Aorta (tissue), 5 donors: ENCODE results near the gene OXSR1. TPM values are rescaled to one million over a fixed set of nuclear protein-coding genes. Genes with fewer than 3 reads are reported as not detected.
A peak's percentile ranks its signal among the peaks of the same experiment; 100 is the strongest.

Source experiments
- ATAC-seq: fragments of 200-7000 bp; cut with Tn5 transposase; one replicate; pipeline ENCODE4 v1.9.1; 2022; ENCODE audit warnings: moderate library complexity; ENCODE audit not compliant: low FRiP score
- DNase-seq, 2 donors: peaks; one replicate each; pipeline ENCODE4 v3.0.0-alpha.2; 2020
- H3K27ac ChIP-seq, 2 donors: one replicate each; pipeline ENCODE4 v1.5.1; 2013; ENCODE audit warnings: low read length in 2 of 2, mild to moderate bottlenecking in 2 of 2, moderate library complexity in 2 of 2, control low read depth in 1 of 2, inconsistent platforms in 1 of 2, low read depth in 1 of 2
- H3K27me3 ChIP-seq, 2 donors: one replicate each; pipeline ENCODE4 v1.6.1; 2013; ENCODE audit warnings: control low read depth in 1 of 2, low read length in 1 of 2, mild to moderate bottlenecking in 1 of 2, moderate library complexity in 1 of 2; ENCODE audit not compliant: insufficient read depth in 2 of 2, control insufficient read depth in 1 of 2
- H3K36me3 ChIP-seq, 2 donors: one replicate each; pipeline ENCODE4 v1.6.1; 2013; ENCODE audit warnings: control low read depth in 1 of 2, low read length in 1 of 2, mild to moderate bottlenecking in 1 of 2; ENCODE audit not compliant: insufficient read depth in 2 of 2, control insufficient read depth in 1 of 2
- H3K4me1 ChIP-seq, 2 donors: one replicate each; pipeline ENCODE4 v1.6.1; 2013; ENCODE audit warnings: low read length in 2 of 2, control low read depth in 1 of 2, mild to moderate bottlenecking in 1 of 2, moderate library complexity in 1 of 2; ENCODE audit not compliant: insufficient read depth in 2 of 2, control insufficient read depth in 1 of 2
- H3K4me3 ChIP-seq, 2 donors: one replicate each; pipeline ENCODE4 v1.5.1; 2013; ENCODE audit warnings: low read length in 2 of 2, control low read depth in 1 of 2, mild to moderate bottlenecking in 1 of 2
- H3K9me3 ChIP-seq: one replicate; pipeline ENCODE4 v1.6.1; 2013; ENCODE audit warnings: mild to moderate bottlenecking, low read length; ENCODE audit not compliant: control insufficient read depth
- WGBS, 2 donors: extraction: QIAGEN DNeasy Blood & Tissue Kit; methylation state at CpG; one replicate each; pipeline ENCODE4 v1.1.7; 2013; 5-methylcytosine and 5-hydroxymethylcytosine counted together
- intact Hi-C, 2 donors: fragments of 100-400 bp; cut with DNase I; formaldehyde crosslinking; loops; one replicate each; pipeline versions ENCODE4 v1.14.2 to v1.15.0; 2022
- polyA plus RNA-seq, 2 donors: library from polyadenylated mRNA; stranded (reverse); fragments of 200-250 nt; gene quantifications; one replicate each; pipeline ENCODE4 v1.2.3, GENCODE V29; 2013
- total RNA-seq, 2 donors: library from RNA; stranded (reverse); fragmentation: NEBNext Ultra II Directional; extraction: Animal tissue kit (Norgen Biotek cat#: 25700); gene quantifications; one replicate each; pipeline ENCODE4 v1.2.1, GENCODE V29; 2021
- donor health status: healthy with polysubstance abuse.
- donor health status: Bipolar disorder and iron deficiency.
- donor health status: DM: no; HTN: no; CAD: no.
- donor health status: DM: no; HTN: no; CAD: no.
- donor health status: DM: yes; HTN: yes; CAD: no.

The OXSR1 gene
- total and polyA plus RNA-seq, 4 donors, result 7.9 to 42.0 (median 26.4) TPM

GRCh38 chr3:38212141-38212540 lies 46.8 kb downstream of the OXSR1 start:
- no peak for DNase-seq
- 22 to 28% methylated on average over 1 of the region's 1 CpG for WGBS, 2 donors
- Histone ChIP-seq H3K27me3 (no peaks in the 10 kb centered on the region), H3K27ac (no peak overlapping the region), H3K9me3 (no peaks in the 10 kb centered on the region), H3K4me3 (no peak overlapping the region), H3K4me1 (no peaks in the 10 kb centered on the region), H3K36me3 (no peaks in the 10 kb centered on the region)
- no peak for ATAC-seq
- intact Hi-C loops, result no loop called here

- no peaks in the 10 kb centered on the region for H3K4me1 ChIP-seq
- intact Hi-C loops, result no loop called here
- no peaks in the 10 kb centered on the region for H3K9me3 ChIP-seq
- H3K36me3 ChIP-seq, result no peaks in the 10 kb centered on the region
- ATAC-seq, result no peak
- no peak overlapping the region for H3K27ac ChIP-seq
- WGBS, 2 donors, result 95 to 99% methylated on average over 2 of the region's 2 CpGs
- H3K27me3 ChIP-seq, result no peaks in the 10 kb centered on the region
- DNase-seq, result no peak
- H3K4me3 ChIP-seq, result no peak overlapping the region
Observed at GRCh38 chr3:38214560-38214959, 49.2 kb downstream of the OXSR1 start.

- DNase-seq (no peak), ATAC-seq (no peak)
- Histone ChIP-seq H3K4me1 (no peaks in the 10 kb centered on the region), H3K27me3 (no peaks in the 10 kb centered on the region), H3K36me3 (peaks cover 0 to 5% of the 10 kb centered on the region in 2 donors), H3K9me3 (no peaks in the 10 kb centered on the region), H3K27ac (no peak overlapping the region), H3K4me3 (no peak overlapping the region)
- intact Hi-C loops, result no loop called here
- 94 to 95% methylated on average over 3 of the region's 3 CpGs for WGBS, 2 donors
Observed at GRCh38 chr3:38219609-38220197, 54.4 kb downstream of the OXSR1 start.

GRCh38 chr3:38221005-38221404 lies 55.7 kb downstream of the OXSR1 start:
- no peak for ATAC-seq
- Histone ChIP-seq H3K27ac (no peak overlapping the region), H3K9me3 (no peaks in the 10 kb centered on the region), H3K4me3 (no peak overlapping the region), H3K4me1 (no peaks in the 10 kb centered on the region), H3K27me3 (no peaks in the 10 kb centered on the region), H3K36me3 (peaks cover 0 to 5% of the 10 kb centered on the region in 2 donors)
- no peak for DNase-seq
- intact Hi-C loops, result no loop called here
- WGBS, 2 donors, result 96 to 100% methylated on average over 1 of the region's 1 CpG

GRCh38 chr3:38222032-38222634 lies 56.8 kb downstream of the OXSR1 start:
- Histone ChIP-seq H3K4me1 (no peaks in the 10 kb centered on the region), H3K36me3 (peaks cover 0 to 5% of the 10 kb centered on the region in 2 donors)

GRCh38 chr3:38224357-38224756 lies 59.0 kb downstream of the OXSR1 start:
- Histone ChIP-seq H3K27me3 (no peaks in the 10 kb centered on the region), H3K27ac (no peak overlapping the region), H3K36me3 (peaks cover 0 to 5% of the 10 kb centered on the region in 2 donors), H3K9me3 (no peaks in the 10 kb centered on the region), H3K4me3 (no peak overlapping the region), H3K4me1 (peaks cover 0 to 3% of the 10 kb centered on the region in 2 donors)
- no peak for ATAC-seq
- intact Hi-C loops, result no loop called here
- DNase-seq, result no peak
- 95% methylated on average over 4 of the region's 4 CpGs for WGBS, 2 donors

More at GRCh38 chr3:38222032-38222634, 56.8 kb downstream of the OXSR1 start:
- intact Hi-C loops, result no loop called here
- no peak for ATAC-seq
- Histone ChIP-seq H3K27ac (no peak overlapping the region), H3K9me3 (no peaks in the 10 kb centered on the region), H3K27me3 (no peaks in the 10 kb centered on the region), H3K4me3 (no peak overlapping the region)
- no peak for DNase-seq
- WGBS, 2 donors, result 87 to 88% methylated on average over 7 of the region's 7 CpGs

GRCh38 chr3:38226273-38226672 lies 60.9 kb downstream of the OXSR1 start:
- H3K27me3 ChIP-seq, result no peaks in the 10 kb centered on the region
- H3K4me1 ChIP-seq, result peaks cover 0 to 3% of the 10 kb centered on the region in 2 donors
- no peaks in the 10 kb centered on the region for H3K9me3 ChIP-seq
- 93 to 94% methylated on average over 2 of the region's 2 CpGs for WGBS, 2 donors
- ATAC-seq, result no peak
- intact Hi-C loops, result no loop called here
- peaks cover 2 to 5% of the 10 kb centered on the region in 2 donors for H3K36me3 ChIP-seq
- no peak overlapping the region for H3K4me3 ChIP-seq
- DNase-seq, result no peak
- H3K27ac ChIP-seq, result no peak overlapping the region

- peaks cover 2% of the 10 kb centered on the region in 2 donors for H3K36me3 ChIP-seq
Observed at GRCh38 chr3:38227989-38228388, 62.7 kb downstream of the OXSR1 start.

GRCh38 chr3:38229036-38229435 lies 63.7 kb downstream of the OXSR1 start:
- Histone ChIP-seq H3K4me3 (no peak overlapping the region), H3K36me3 (peaks cover 2% of the 10 kb centered on the region in 2 donors), H3K4me1 (peaks cover 0 to 3% of the 10 kb centered on the region in 2 donors), H3K27ac (no peak overlapping the region), H3K27me3 (no peaks in the 10 kb centered on the region), H3K9me3 (no peaks in the 10 kb centered on the region)
- ATAC-seq (no peak), DNase-seq (no peak)
- WGBS, 2 donors, result 90 to 91% methylated on average over 1 of the region's 1 CpG
- intact Hi-C loops, result no loop called here

More at GRCh38 chr3:38227989-38228388, 62.7 kb downstream of the OXSR1 start:
- no peak for ATAC-seq
- DNase-seq, result no peak
- no peaks in the 10 kb centered on the region for H3K27me3 ChIP-seq
- no peak overlapping the region for H3K4me3 ChIP-seq
- intact Hi-C loops, result no loop called here
- H3K4me1 ChIP-seq, result peaks cover 0 to 3% of the 10 kb centered on the region in 2 donors
- H3K9me3 ChIP-seq, result no peaks in the 10 kb centered on the region
- 37 to 41% methylated on average over 2 of the region's 2 CpGs for WGBS, 2 donors
- H3K27ac ChIP-seq, result peak overlapping the region in 1 of 2 donors; percentile 12
